Neural progenitor cell (in vitro differentiated cells): ENCODE results near the gene GLRA1.

Source experiments
- CTCF ChIP-seq: fragments of 200-600 bp; sonication (generic); IDR thresholded peaks from 2 replicates; pipeline ENCODE4 v1.5.1; 2017; ENCODE audit warnings: antibody characterized with exemption, mild to moderate bottlenecking
- EZH2 ChIP-seq: fragments of 200-600 bp; sonication (generic); IDR thresholded peaks from 2 replicates; pipeline ENCODE4 v1.6.1; 2017; ENCODE audit warnings: antibody characterized with exemption, mild to moderate bottlenecking, moderate library complexity
- EZH2phosphoT487 ChIP-seq: fragments of 200-600 bp; sonication (generic); IDR thresholded peaks from 2 replicates; pipeline ENCODE4 v1.6.1; 2017; ENCODE audit warnings: antibody characterized with exemption

- TF ChIP-seq EZH2phosphoT487, result no peak
- TF ChIP-seq EZH2, result no peak
- no peak for TF ChIP-seq CTCF
Observed at GRCh38 chr5:151829370-151829769, 95.3 kb downstream of the GLRA1 start.
